ENCODE data around the gene KRTAP10-3.

Gene KRTAP10-3

DNA sequence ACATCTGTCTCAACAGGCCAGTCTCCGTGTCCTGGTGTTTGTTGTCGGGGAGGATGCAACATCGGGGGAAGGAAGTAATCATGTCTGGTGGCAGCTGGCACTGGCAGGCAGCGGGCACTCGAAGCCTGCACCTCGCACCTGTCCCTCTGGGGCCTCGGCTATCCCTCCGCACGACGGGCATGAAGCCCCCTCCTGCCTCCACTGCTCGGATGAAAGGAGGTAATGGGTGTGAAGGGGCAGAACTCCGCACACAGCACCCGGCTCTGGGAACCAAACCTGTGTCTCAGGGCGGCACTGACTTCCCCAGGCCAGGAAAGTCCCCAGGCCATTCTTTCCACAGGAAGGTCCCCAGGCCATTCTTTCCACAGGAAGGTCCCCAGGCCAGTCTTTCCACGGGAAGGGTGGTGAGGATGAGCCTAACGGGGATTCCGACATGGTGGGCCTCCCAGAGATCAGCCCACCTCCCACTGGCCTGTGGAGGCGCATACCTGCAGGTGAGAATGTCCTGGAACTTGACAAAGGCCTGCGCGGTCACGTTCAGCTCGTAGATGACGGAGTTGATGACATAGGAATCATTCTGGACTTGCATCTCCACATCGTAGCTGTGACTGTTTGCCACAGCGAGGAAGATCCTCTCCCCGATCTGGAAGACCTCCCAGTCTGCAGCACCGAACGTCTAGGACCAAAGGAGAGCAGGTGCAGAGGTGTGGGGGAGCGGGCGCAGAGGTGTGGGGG lies 49.7 kb downstream of the KRTAP10-3 start:
- H3K9me3 ChIP-seq: no peaks in the 10 kb centered on the region
- intact Hi-C loops (cut with DNase I; ENCODE audit: low total_unique reads): no loop called here
- H3K27ac ChIP-seq: no peak overlapping the region
- DNase-seq: no peak
- no peak overlapping the region for H3K4me3 ChIP-seq
- peaks cover 0 to 5% (median 2%) of the 10 kb centered on the region in 4 donors for H3K4me1 ChIP-seq
- TF ChIP-seq, protein P1, sequence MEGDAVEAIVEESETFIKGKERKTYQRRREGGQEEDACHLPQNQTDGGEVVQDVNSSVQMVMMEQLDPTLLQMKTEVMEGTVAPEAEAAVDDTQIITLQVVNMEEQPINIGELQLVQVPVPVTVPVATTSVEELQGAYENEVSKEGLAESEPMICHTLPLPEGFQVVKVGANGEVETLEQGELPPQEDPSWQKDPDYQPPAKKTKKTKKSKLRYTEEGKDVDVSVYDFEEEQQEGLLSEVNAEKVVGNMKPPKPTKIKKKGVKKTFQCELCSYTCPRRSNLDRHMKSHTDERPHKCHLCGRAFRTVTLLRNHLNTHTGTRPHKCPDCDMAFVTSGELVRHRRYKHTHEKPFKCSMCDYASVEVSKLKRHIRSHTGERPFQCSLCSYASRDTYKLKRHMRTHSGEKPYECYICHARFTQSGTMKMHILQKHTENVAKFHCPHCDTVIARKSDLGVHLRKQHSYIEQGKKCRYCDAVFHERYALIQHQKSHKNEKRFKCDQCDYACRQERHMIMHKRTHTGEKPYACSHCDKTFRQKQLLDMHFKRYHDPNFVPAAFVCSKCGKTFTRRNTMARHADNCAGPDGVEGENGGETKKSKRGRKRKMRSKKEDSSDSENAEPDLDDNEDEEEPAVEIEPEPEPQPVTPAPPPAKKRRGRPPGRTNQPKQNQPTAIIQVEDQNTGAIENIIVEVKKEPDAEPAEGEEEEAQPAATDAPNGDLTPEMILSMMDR (IDR thresholded peaks at IDR 0.05): no peak
- no peaks in the 10 kb centered on the region for H3K36me3 ChIP-seq
- peaks cover 0 to 56% of the 10 kb centered on the region in 2 donors for H3K27me3 ChIP-seq

- DNase-seq: no peak
- Histone ChIP-seq H3K9me3 (no peaks in the 10 kb centered on the region), H3K36me3 (no peaks in the 10 kb centered on the region), H3K27me3 (peaks cover 0 to 58% of the 10 kb centered on the region in 2 donors), H3K4me3 (no peak overlapping the region), H3K4me1 (peaks cover 0 to 5% (median 2%) of the 10 kb centered on the region in 4 donors), H3K27ac (no peak overlapping the region)
- intact Hi-C loops (cut with DNase I; ENCODE audit: low total_unique reads): no loop called here
- TF ChIP-seq, protein P1 (IDR thresholded peaks at IDR 0.05): no peak
These were observed 50.2 kb downstream of the KRTAP10-3 start for GRCh38 chr21:44508426-44508710.
